ENCODE results near the gene CRIM1. TPM values are rescaled to one million over a fixed set of nuclear protein-coding genes. Genes with fewer than 3 reads are reported as not detected.

Gene CRIM1
- total RNA-seq, 1 experiment from 2014 or later, result 8.3 TPM

DNA sequence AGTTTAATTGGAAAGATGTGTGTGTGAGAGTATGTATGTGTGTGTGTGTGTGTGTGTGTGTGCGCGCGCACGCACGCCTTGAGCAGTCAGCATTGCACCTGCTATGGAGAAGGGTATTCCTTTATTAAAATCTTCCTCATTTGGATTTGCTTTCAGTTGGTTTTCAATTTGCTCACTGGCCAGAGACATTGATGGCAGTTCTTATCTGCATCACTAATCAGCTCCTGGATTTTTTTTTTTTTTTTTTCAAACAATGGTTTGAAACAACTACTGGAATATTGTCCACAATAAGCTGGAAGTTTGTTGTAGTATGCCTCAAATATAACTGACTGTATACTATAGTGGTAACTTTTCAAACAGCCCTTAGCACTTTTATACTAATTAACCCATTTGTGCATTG, 194.4 kb downstream of the CRIM1 start:
- DNase-seq (ENCODE audit: low spot score), result no peak

GRCh38 chr2:36553683-36554082, 198.1 kb downstream of the CRIM1 start:
- DNase-seq (ENCODE audit: low spot score), result no peak

DNA sequence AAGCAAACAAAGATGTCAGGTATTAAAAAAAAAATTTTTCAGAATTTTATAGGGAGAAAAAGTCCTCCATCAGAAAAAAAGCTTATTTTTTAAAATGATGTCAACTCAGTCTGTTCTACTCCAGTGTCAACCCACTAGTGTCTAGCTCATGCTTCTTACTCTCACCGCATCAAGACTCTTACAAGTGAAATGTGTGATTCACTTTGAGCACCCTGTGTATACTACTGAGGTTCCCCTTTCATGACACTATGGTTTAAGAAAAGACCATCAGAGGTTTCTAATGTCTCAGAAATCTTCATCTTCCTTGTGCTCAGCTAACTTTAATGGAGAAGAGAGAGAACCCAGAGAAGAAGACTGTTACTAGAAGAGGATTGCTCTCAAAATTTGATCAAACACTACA, 199.0 kb downstream of the CRIM1 start:
- DNase-seq (ENCODE audit: low spot score), result no peak

DNA sequence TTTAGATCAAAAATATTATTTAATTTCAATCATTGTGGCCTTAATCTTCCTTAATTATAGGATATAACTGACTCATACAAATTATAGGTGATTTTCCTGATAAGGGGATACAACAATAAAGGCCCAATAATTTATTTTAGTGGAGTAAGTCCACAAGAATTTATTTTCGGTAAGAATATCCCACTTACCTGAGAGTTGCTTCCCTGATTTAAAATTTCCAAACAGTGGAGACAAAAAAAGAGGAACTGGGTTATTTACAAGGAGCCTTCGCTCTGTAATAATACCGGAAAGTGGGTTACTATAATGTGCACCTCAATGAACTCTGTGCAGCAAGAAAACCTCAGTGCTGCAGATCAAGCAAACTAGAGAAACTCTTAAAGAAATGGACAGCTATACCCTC, 200.2 kb downstream of the CRIM1 start:
- DNase-seq (ENCODE audit: low spot score), result no peak

- no peak for DNase-seq (ENCODE audit: low spot score)
These were observed 201.3 kb downstream of the CRIM1 start for GRCh38 chr2:36556842-36557241.

GRCh38 chr2:36559221-36559942, 203.8 kb downstream of the CRIM1 start:
- no peak for DNase-seq (ENCODE audit: low spot score)

- no peak for DNase-seq (ENCODE audit: low spot score)
These were observed 205.1 kb downstream of the CRIM1 start for GRCh38 chr2:36560726-36561125.

DNA sequence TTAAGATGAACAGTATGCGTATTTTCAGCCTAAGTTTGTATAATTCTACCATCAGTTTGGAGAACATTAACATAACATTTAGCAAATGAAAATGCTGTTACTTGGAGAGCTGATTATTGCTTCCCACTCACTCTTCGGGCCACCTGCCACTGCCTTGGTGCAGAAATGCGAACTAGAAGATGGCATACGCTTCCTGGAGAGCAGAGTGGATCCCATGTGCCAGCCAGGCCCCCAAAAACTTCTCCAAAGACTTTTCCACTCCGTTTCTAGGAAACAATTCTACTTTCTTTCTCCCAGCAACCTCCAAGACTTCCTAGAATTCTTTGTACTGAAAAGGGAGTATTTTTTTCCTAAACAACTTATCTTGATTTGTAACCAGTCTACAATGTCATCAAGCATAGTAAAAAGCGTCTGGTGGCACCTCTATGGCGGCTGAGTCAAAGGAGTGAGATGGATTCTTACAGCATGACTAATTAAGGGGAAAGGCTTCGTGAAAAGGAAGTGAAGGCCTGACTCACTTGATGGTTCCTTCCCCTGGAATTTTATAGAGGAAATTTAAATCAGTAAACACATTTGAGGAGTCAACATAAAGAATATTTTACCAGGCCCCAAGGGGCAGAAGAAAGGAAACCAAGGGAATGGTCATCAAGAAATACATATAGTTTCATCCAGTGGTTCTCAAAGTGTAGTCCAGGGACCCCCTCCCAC, 205.8 kb downstream of the CRIM1 start:
- DNase-seq (ENCODE audit: low spot score), result peak; percentile 63

DNA sequence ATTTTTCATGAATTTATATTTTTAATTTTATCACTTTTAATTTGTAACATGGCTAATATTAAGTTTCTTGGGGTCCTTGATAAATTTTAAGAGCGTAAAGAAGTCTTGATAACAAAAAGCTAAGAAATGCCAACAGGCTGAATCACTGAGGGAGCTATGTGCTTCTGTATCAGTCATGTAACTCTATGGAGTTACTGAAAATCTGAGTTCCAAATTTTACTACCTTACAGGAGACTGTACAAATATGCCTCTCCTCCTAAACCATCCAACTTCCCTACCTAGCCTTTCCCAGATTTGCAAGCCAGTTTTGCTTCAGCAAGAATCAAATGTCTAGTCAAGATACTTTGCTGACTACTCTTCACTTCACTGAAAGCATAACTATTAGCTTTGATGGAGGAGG, 206.7 kb downstream of the CRIM1 start:
- no peak for DNase-seq (ENCODE audit: low spot score)

DNA sequence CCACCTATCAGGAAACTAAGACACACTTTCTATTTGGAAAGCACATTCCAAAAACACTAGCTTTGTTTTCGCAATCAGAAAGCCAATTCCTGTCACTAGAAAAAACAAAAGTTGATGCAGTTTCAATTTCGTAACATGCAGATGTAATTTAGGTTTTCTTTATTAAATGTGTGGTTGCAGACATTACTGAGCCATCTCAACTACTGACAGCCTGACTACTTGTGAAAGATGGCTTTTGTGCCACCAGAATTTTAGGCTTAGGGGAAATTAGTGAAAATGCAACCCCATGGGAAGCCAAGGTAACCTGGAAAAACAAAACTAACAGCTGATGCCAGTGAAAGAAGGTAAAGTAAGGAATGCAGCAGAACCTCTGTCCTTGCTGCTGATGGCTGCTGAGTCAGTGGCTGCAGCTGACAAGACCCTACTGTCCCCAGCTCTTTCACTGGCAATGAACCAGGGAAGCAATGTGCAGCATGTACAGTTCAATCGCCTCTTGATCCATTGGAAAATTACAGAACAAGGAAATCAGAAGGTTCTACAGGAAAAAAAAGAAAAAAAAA, 207.5 kb downstream of the CRIM1 start:
- no peak for DNase-seq (ENCODE audit: low spot score)

DNA sequence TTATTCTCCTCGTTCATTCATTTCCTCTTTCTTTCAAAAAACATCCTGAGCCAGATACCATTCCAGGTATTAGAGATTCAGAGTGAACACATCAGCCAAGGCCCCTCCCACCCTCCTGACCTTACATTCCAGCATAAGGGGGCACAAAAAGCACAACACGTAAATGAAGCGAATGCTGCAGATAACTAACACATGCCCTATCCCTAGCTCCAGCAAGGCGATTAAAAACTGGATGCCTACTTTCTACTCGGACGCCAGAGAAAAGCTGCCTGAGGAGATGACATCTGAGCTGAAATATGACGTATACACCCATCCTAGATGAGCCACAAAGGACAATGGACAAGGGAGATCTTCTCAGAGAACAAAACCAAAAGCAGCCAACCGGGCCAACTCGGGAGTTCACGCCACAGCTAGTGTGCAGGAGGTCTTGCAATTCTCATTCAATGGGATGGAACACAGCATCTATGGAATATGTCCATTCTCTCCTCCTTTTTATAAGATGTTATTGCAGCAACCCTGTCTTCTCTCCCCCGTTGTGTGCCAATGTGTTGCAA, 208.9 kb downstream of the CRIM1 start:
- DNase-seq (ENCODE audit: low spot score), result no peak

DNA sequence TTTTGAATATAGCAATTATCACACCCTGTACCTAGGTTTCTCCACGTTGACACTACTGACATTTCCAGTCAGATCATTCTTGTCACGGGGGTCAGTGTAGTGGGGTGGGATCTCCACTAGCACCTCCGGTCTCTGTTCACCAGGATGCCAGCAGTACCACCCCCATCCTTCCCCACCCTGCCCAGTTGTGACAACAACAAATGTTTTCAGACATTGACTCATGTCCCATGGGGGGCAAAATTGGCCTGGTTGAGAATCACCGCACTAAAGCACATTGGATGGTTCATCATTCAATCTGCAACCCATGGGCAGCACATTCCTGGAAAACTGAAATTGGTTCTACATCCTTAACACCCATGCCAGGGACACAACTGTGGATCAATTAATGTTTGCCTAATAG, 210.1 kb downstream of the CRIM1 start:
- DNase-seq (ENCODE audit: low spot score), result no peak

DNA sequence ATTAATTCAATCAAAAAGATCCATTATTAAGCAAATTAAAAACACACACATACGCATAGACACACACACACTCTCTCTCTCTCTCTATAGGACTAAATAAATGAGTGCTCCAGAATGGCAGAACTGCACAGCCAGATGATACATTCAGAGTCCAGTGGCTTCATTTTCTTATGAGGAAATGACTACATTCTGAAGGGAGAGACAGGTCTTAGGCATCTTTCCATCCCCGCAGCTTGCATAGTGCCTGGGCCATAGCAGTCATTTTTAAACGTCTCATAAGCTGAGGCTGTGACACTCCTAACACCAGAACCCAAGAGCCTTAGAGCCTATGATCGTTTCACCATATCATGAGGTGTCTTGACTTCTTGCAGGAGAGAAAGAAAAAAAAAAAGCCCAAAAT, 211.3 kb downstream of the CRIM1 start:
- no peak for DNase-seq (ENCODE audit: low spot score)

DNA sequence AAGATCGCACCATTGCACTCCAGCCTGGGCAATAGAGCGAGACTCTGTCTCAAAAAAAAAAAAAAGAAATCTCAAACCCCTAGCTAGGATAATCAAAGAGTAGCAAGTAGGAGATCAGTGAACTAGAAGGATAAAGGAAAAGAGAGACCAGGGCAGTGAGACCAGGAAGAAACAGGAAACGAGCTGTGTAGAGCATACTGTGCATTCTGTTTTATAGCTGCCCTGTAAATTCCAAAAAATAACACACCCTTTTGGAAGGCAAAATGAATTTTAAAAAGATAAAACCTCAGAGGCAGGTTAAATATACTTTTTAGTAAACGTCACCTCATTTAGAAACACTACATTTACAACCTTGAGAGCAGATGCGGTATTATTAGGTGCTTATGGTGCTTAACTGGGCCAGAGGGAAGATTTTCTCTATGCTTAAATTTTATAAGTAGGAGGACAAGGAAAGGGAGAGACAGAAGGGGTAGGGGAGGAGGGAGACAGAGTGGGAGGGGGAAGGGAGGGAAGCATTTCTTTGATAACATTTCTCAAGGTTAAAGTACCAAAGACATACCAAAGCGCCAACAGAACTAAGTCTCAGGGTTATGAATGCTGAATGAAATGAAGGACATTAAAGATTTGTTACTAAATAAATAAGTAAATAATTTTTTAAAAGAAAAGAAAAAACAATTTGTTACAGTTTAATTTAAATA, 212.3 kb downstream of the CRIM1 start:
- no peak for DNase-seq (ENCODE audit: low spot score)

GRCh38 chr2:36568516-36569246, 213.1 kb downstream of the CRIM1 start:
- peak; percentile 6 for DNase-seq (ENCODE audit: low spot score)

GRCh38 chr2:36569267-36569856, 213.8 kb downstream of the CRIM1 start:
- no peak for DNase-seq (ENCODE audit: low spot score)

DNA sequence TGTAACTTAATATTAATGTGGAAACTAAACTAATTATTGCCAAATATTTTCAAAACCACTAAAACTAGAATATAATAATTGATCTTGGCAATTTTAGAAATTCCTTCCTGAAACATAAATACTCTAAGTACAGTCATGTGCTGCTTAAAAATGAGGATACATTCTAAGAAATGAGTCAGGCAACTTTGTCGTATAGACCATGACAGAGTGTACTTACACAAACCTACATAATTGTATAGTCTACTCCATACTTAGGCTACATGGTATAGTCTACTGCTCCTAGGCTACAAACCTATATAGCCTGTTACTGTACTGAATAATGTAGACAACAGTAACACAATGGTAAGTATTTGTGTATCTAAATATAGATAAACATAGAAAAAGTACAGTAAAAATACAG, 214.8 kb downstream of the CRIM1 start:
- no peak for DNase-seq (ENCODE audit: low spot score)

- DNase-seq (ENCODE audit: low spot score), result no peak
These were observed 216.6 kb downstream of the CRIM1 start for GRCh38 chr2:36572054-36572718.

DNA sequence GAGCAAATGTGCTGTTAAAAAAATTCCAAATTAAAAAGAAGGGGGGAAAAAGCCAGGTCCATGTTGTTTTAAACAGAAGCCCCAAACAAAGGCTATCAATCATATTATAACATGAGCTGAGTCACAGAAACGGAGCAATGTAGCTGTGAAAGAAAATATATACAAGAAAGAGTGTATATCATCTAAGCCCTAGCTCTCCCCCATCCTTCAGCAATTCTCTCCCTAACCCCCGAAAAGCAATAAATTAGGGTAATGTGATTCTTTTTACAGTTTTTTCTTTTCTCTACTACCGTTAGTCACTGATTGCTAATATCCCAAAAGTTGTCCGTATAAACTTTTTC, 217.1 kb downstream of the CRIM1 start:
- no peak for DNase-seq (ENCODE audit: low spot score)

DNA sequence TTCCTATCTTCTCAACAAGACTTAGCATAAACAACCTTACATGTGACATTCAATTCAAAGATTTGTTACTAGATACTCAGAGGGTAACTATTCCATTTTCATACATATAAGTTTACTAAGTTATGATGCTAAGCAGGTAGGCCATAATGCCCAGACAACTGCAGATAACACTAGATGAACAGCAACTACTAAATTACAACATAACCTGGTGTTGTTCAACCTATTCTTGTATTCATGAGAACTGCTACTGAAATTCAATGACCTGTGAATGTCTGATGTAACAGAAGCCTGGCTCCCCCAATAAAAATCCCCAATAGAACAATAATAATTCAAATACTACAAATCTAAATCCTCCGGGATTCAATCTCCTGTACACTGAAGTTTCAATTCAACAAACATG, 217.6 kb downstream of the CRIM1 start:
- DNase-seq (ENCODE audit: low spot score), result no peak

DNA sequence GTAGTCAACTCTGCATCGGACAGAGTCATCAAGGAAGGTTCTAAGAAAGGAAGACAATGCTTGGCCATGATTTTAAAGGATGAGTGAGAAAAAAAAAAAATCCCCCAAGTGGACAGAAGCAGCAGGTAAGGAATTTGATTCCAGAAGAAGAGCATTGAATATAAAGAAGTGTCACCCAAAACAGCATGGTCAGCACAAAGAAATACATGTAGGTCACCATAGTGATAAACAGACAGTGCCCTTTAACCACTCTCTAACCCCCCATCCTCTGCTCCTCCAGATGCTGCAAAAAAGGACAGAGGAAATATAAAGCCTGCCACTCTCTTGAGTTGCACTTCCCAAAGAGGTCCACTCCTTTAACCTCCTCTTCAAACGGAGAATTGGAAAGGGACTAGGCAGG, 219.0 kb downstream of the CRIM1 start:
- DNase-seq (ENCODE audit: low spot score), result no peak

All from H4 (cell line).